ENCODE measurements around the gene NPFF. TPM values are rescaled to one million over a fixed set of nuclear protein-coding genes. Genes with fewer than 3 reads are reported as not detected.

Gene NPFF
- polyA plus RNA-seq, 2 of the 4 experiments (the other 2 are of a cell fraction): 0.17 TPM; not detected in 1

DNA sequence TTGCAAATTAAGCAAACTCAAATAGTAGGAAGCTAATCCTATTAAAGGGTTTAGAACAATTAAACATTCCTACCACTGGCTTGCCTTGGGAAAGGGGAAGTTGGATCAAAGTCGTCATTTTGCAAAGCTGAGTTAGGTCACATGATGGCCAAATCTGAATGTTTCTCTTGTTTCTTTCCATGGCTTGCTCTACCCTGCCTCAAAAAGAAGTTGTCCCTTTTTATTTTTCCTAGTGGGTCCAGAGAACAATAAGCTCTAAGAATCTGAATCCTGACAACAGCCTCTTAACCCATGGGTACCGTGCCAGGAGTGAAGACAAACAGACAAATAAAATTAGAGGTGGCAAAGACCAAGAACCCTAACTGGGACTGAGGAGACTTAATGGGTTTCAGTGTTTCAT lies 26.2 kb upstream of the NPFF start:
- no peaks in the 10 kb centered on the region for H3K9me3 ChIP-seq

DNA sequence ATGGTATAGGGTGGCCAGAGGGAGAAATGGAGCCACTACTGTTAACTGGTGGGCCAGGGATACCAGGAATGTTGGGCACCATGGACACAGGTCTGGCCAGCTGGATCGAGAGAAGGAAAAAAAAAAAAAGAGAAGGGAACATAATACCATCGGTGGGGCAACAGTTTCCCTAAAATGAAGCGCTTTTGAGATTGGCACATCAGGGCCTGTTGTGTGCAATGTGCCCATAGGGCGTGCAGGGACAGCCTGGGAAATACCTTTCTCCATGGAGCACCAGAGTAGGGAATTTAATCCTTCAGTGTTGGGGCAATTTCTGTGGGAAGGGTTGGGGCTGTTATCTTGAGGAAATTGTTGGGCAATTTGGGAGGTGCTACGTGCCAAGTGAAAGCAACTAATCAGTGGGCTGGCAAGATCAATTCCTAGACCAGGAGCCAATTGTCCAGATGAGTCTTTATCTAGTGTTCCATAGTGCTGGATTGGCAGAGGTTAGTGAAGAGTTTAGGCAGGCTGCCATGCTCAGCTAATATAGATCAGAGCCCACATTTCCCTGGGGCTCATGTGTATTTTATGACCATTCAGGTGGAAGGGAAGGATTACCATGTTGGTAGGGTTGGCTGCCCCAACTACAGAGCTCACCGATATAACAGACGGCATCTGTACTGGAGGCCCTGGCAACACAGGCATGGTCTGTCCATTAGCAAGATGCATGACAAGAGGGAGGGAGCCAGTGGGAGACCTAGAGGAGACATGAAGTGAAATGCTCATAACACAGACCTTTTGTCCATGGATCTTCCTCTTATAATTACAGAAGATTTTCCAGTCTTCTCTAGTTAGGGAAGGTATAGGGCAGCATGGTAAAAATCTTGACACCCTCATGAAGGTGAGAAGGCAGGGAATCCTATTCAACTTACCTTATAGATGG lies 25.5 kb upstream of the NPFF start:
- TF ChIP-seq RARB (CRISPR knock-in tag; IDR thresholded peaks at IDR 0.05): no peak
- TF ChIP-seq POLR2AphosphoS2 (conservative IDR thresholded peaks at IDR 0.05; ENCODE audit: low read length): no peak
- no peak for TF ChIP-seq HDAC2 (IDR thresholded peaks at IDR 0.05)
- no peak for TF ChIP-seq EHMT2 (IDR thresholded peaks at IDR 0.05; ENCODE audit: low read depth)
- TF ChIP-seq GATA3 (IDR thresholded peaks at IDR 0.05; ENCODE audit: borderline replicate concordance): no peak
- TF ChIP-seq HOXB13 (CRISPR knock-in tag; IDR thresholded peaks at IDR 0.05; ENCODE audit: low read depth): no peak
- TF ChIP-seq ZC3H11A (IDR thresholded peaks at IDR 0.05): no peak
- TF ChIP-seq SMC3 (IDR thresholded peaks at IDR 0.05): no peak
- TF ChIP-seq ZSCAN20 (CRISPR knock-in tag; IDR thresholded peaks at IDR 0.05): no peak
- TF ChIP-seq CHD2 (IDR thresholded peaks at IDR 0.05; ENCODE audit: low read length, partially characterized antibody): no peak
- no peak for TF ChIP-seq CEBPB (IDR thresholded peaks at IDR 0.05)
- TF ChIP-seq, protein P1, sequence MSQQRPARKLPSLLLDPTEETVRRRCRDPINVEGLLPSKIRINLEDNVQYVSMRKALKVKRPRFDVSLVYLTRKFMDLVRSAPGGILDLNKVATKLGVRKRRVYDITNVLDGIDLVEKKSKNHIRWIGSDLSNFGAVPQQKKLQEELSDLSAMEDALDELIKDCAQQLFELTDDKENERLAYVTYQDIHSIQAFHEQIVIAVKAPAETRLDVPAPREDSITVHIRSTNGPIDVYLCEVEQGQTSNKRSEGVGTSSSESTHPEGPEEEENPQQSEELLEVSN (IDR thresholded peaks at IDR 0.05; ENCODE audit: borderline replicate concordance, low read depth): no peak
- no peak for TF ChIP-seq FOXS1 (CRISPR knock-in tag; IDR thresholded peaks at IDR 0.05)
- ATAC-seq (no peak), FAIRE-seq (no peak), DNase-seq (ENCODE audit: low read depth in 1 of 2, low spot score in 1 of 2) (no peak)
- H3K9me3 ChIP-seq: no peaks in the 10 kb centered on the region
- no peak overlapping the region for H3K27ac ChIP-seq
- ChIA-PET CTCF (interaction anchor here (0.9 to 2.2 kb wide), 5 partner anchors 10 to 143 kb away, joined by 3 to 11 read pairs (median 6); partner anchors contain the start of gene ATP5MC2), POLR2A (interaction anchor here (0.5 to 0.6 kb wide), 2 partner anchors 7 to 24 kb away, joined by 3 to 5 read pairs; no protein-coding TSS in a partner anchor)
- WGBS (ENCODE audit: missing lambda C conversion rate): 91% methylated on average over 7 of the region's 7 CpGs
- H3K4me2 ChIP-seq: no peak overlapping the region
- peaks cover 7% of the 10 kb centered on the region; the same call in 2 of the 3 replicates for H3K4me1 ChIP-seq
- H3K4me3 ChIP-seq: no peak overlapping the region

More for the DNA sequence above, 26.2 kb upstream of the NPFF start:
- FAIRE-seq (no peak), ATAC-seq (no peak), DNase-seq (ENCODE audit: low read depth in 1 of 2, low spot score in 1 of 2) (no peak)
- TF ChIP-seq EHMT2 (IDR thresholded peaks at IDR 0.05; ENCODE audit: low read depth) (no peak), CHD4 (IDR thresholded peaks at IDR 0.05; ENCODE audit: borderline replicate concordance) (no peak), POLR2AphosphoS2 (conservative IDR thresholded peaks at IDR 0.05; ENCODE audit: low read length) (no peak), RCOR1 (IDR thresholded peaks at IDR 0.05; ENCODE audit: low read depth, low read length) (no peak), EHF (CRISPR knock-in tag; IDR thresholded peaks at IDR 0.05) (no peak), RFX5 (IDR thresholded peaks at IDR 0.05) (no peak), RARB (CRISPR knock-in tag; IDR thresholded peaks at IDR 0.05) (no peak), ESRRA (IDR thresholded peaks at IDR 0.05; ENCODE audit: borderline replicate concordance, low read length) (no peak), MAFK (IDR thresholded peaks at IDR 0.05; ENCODE audit: partially characterized antibody) (no peak), ZFP36 (IDR thresholded peaks at IDR 0.05; ENCODE audit: borderline replicate concordance, partially characterized antibody) (no peak), POLR2A (IDR thresholded peaks at IDR 0.05; ENCODE audit: low read length) (no peak), ZC3H11A (IDR thresholded peaks at IDR 0.05) (no peak), CHD2 (IDR thresholded peaks at IDR 0.05; ENCODE audit: low read length, partially characterized antibody) (no peak)
- TF ChIP-seq, protein P2, sequence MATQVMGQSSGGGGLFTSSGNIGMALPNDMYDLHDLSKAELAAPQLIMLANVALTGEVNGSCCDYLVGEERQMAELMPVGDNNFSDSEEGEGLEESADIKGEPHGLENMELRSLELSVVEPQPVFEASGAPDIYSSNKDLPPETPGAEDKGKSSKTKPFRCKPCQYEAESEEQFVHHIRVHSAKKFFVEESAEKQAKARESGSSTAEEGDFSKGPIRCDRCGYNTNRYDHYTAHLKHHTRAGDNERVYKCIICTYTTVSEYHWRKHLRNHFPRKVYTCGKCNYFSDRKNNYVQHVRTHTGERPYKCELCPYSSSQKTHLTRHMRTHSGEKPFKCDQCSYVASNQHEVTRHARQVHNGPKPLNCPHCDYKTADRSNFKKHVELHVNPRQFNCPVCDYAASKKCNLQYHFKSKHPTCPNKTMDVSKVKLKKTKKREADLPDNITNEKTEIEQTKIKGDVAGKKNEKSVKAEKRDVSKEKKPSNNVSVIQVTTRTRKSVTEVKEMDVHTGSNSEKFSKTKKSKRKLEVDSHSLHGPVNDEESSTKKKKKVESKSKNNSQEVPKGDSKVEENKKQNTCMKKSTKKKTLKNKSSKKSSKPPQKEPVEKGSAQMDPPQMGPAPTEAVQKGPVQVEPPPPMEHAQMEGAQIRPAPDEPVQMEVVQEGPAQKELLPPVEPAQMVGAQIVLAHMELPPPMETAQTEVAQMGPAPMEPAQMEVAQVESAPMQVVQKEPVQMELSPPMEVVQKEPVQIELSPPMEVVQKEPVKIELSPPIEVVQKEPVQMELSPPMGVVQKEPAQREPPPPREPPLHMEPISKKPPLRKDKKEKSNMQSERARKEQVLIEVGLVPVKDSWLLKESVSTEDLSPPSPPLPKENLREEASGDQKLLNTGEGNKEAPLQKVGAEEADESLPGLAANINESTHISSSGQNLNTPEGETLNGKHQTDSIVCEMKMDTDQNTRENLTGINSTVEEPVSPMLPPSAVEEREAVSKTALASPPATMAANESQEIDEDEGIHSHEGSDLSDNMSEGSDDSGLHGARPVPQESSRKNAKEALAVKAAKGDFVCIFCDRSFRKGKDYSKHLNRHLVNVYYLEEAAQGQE (IDR thresholded peaks at IDR 0.05): no peak
- TF ChIP-seq, protein P3, sequence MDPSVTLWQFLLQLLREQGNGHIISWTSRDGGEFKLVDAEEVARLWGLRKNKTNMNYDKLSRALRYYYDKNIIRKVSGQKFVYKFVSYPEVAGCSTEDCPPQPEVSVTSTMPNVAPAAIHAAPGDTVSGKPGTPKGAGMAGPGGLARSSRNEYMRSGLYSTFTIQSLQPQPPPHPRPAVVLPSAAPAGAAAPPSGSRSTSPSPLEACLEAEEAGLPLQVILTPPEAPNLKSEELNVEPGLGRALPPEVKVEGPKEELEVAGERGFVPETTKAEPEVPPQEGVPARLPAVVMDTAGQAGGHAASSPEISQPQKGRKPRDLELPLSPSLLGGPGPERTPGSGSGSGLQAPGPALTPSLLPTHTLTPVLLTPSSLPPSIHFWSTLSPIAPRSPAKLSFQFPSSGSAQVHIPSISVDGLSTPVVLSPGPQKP (IDR thresholded peaks at IDR 0.05; ENCODE audit: low read depth, low read length): no peak
- Histone ChIP-seq H3K4me3 (no peak overlapping the region), H3K27ac (no peak overlapping the region), H3K4me2 (no peak overlapping the region), H3K4me1 (peaks cover 14% of the 10 kb centered on the region; the same call in 2 of the 3 replicates)
- POLR2A ChIA-PET: interaction anchor here (0.5 kb wide), 1 partner anchor 24 kb away, joined by 3 read pairs; no protein-coding TSS in a partner anchor
- CTCF ChIA-PET: interaction anchor here (0.9 to 1.5 kb wide), 3 partner anchors 10 to 142 kb away, joined by 3 to 10 read pairs (median 6); partner anchors contain the start of gene ATP5MC2
- 89% methylated on average over 2 of the region's 2 CpGs for WGBS (ENCODE audit: missing lambda C conversion rate)

Measured in A549 (cell line).